Breast epithelium (tissue), 4 donors: ENCODE results near the gene TCTN3. TPM values are rescaled to one million over a fixed set of nuclear protein-coding genes. Genes with fewer than 3 reads are reported as not detected.

Source experiments
- DNase-seq, 2 donors: peaks; one replicate each; pipeline ENCODE4 v3.0.0-alpha.2; 2019; ENCODE audit warnings: low spot score in 2 of 2
- H3K27ac ChIP-seq, 2 donors: fragments of 200-600 bp; sonication (generic) in 1 of 2; one replicate each; pipeline ENCODE4 v1.5.1; 2016 to 2019; ENCODE audit warnings: mild to moderate bottlenecking in 1 of 2
- H3K27me3 ChIP-seq, 2 donors: fragments of 200-600 bp; sonication (generic) in 1 of 2; one replicate each; pipeline versions ENCODE4 v1.5.1 to v1.6.0; 2017 to 2019; ENCODE audit warnings: control low read depth in 1 of 2, mild to moderate bottlenecking in 1 of 2
- H3K36me3 ChIP-seq: fragments of 200-600 bp; one replicate; pipeline ENCODE4 v1.5.1; 2019
- H3K4me1 ChIP-seq, 2 donors: fragments of 200-600 bp; sonication (generic); one replicate each; pipeline ENCODE4 v1.5.1; 2016 to 2019; ENCODE audit warnings: control low read depth in 1 of 2
- H3K4me3 ChIP-seq, 3 donors: fragments of 200-600 bp; sonication (generic); 1 replicate in 2 of 3; 2 replicates in 1 of 3; pipeline ENCODE4 v1.5.1; 2016 to 2019; ENCODE audit warnings: mild to moderate bottlenecking in 3 of 3, moderate library complexity in 2 of 3
- H3K9me3 ChIP-seq, 2 donors: fragments of 200-600 bp; sonication (generic) in 1 of 2; one replicate each; pipeline ENCODE4 v1.5.1; 2016 to 2019; ENCODE audit warnings: control low read depth in 1 of 2
- CTCF ChIP-seq, 3 donors: fragments of 450-650 bp; IDR thresholded peaks; one replicate each; pipeline ENCODE4 v1.5.1; 2016 to 2017; ENCODE audit warnings: antibody characterized with exemption in 3 of 3, mild to moderate bottlenecking in 3 of 3, moderate library complexity in 3 of 3
- POLR2A ChIP-seq: fragments of 450-650 bp; IDR thresholded peaks from one replicate; pipeline ENCODE4 v1.6.1; 2016; ENCODE audit warnings: antibody characterized with exemption, mild to moderate bottlenecking, moderate library complexity
- POLR2AphosphoS5 ChIP-seq, 3 donors: sonication (generic); formaldehyde crosslinking; IDR thresholded peaks; one replicate each; pipeline ENCODE4 v1.6.1; 2017; ENCODE audit warnings: antibody characterized with exemption in 3 of 3
- intact Hi-C: fragments of 100-400 bp; cut with DNase I; formaldehyde crosslinking; loops from one replicate; pipeline ENCODE4 v1.15.1; 2023; ENCODE audit warnings: low total_unique reads
- total RNA-seq, 3 donors: library from RNA; depleted of rRNA; stranded (reverse); fragments of >200 nt; gene quantifications; one replicate each; pipeline ENCODE4 v1.1.0, GENCODE V29; 2016

The TCTN3 gene
- total RNA-seq, 3 donors from 2014 or later = 21.4 to 39.4 (median 38.0) TPM

- H3K4me1 ChIP-seq = no peaks in the 10 kb centered on the region
- no peaks in the 10 kb centered on the region for H3K27me3 ChIP-seq
- H3K9me3 ChIP-seq = no peaks in the 10 kb centered on the region
- intact Hi-C loops = no loop called here
- DNase-seq = no peak
- TF ChIP-seq POLR2A (no peak), CTCF (IDR thresholded peaks at IDR 0.05) (no peak), POLR2AphosphoS5 (IDR thresholded peaks at IDR 0.05) (no peak)
- H3K36me3 ChIP-seq = no peaks in the 10 kb centered on the region
- no peak overlapping the region for H3K27ac ChIP-seq
- H3K4me3 ChIP-seq = no peak overlapping the region
Observed at GRCh38 chr10:95716466-95716865, 22.7 kb upstream of the TCTN3 start.

- no peaks in the 10 kb centered on the region for H3K27me3 ChIP-seq
- no peaks in the 10 kb centered on the region for H3K9me3 ChIP-seq
- H3K4me1 ChIP-seq = no peaks in the 10 kb centered on the region
- no peak for DNase-seq
- no peak overlapping the region for H3K27ac ChIP-seq
- TF ChIP-seq POLR2AphosphoS5 (IDR thresholded peaks at IDR 0.05) = no peak
- no peak for TF ChIP-seq POLR2A
- H3K36me3 ChIP-seq = no peaks in the 10 kb centered on the region
- H3K4me3 ChIP-seq = no peak overlapping the region
- intact Hi-C loops = no loop called here
Observed at GRCh38 chr10:95711492-95711891, 17.8 kb upstream of the TCTN3 start.

- H3K4me3 ChIP-seq = no peak overlapping the region
- H3K27ac ChIP-seq = no peak overlapping the region
- H3K27me3 ChIP-seq = no peaks in the 10 kb centered on the region
- DNase-seq = no peak
- H3K36me3 ChIP-seq = no peaks in the 10 kb centered on the region
- TF ChIP-seq POLR2AphosphoS5 (IDR thresholded peaks at IDR 0.05) = no peak
- no peaks in the 10 kb centered on the region for H3K4me1 ChIP-seq
- H3K9me3 ChIP-seq = no peaks in the 10 kb centered on the region
- intact Hi-C loops = no loop called here
Observed at GRCh38 chr10:95706990-95707389, 13.3 kb upstream of the TCTN3 start.

GRCh38 chr10:95706573-95706972 lies 12.8 kb upstream of the TCTN3 start:
- Histone ChIP-seq H3K27me3 (no peaks in the 10 kb centered on the region), H3K36me3 (no peaks in the 10 kb centered on the region), H3K4me3 (no peak overlapping the region), H3K9me3 (no peaks in the 10 kb centered on the region), H3K4me1 (no peaks in the 10 kb centered on the region), H3K27ac (no peak overlapping the region)
- no peak for DNase-seq
- intact Hi-C loops = no loop called here
- no peak for TF ChIP-seq CTCF (IDR thresholded peaks at IDR 0.05)
- TF ChIP-seq POLR2A = no peak
- TF ChIP-seq POLR2AphosphoS5 (IDR thresholded peaks at IDR 0.05) = no peak

- no peaks in the 10 kb centered on the region for H3K27me3 ChIP-seq
- TF ChIP-seq POLR2AphosphoS5 (IDR thresholded peaks at IDR 0.05) (no peak), CTCF (IDR thresholded peaks at IDR 0.05) (no peak), POLR2A (no peak)
- intact Hi-C loops = no loop called here
- no peaks in the 10 kb centered on the region for H3K9me3 ChIP-seq
- no peak for DNase-seq
- H3K36me3 ChIP-seq = no peaks in the 10 kb centered on the region
- H3K4me3 ChIP-seq = no peak overlapping the region
- H3K4me1 ChIP-seq = no peaks in the 10 kb centered on the region
- no peak overlapping the region for H3K27ac ChIP-seq
Observed at GRCh38 chr10:95698415-95698814, 4.7 kb upstream of the TCTN3 start.

GRCh38 chr10:95697429-95697828 lies 3.7 kb upstream of the TCTN3 start:
- Histone ChIP-seq H3K36me3 (no peaks in the 10 kb centered on the region), H3K27ac (no peak overlapping the region), H3K27me3 (no peaks in the 10 kb centered on the region), H3K4me3 (no peak overlapping the region), H3K4me1 (peaks cover 0 to 4% of the 10 kb centered on the region in 2 donors), H3K9me3 (no peaks in the 10 kb centered on the region)
- TF ChIP-seq POLR2AphosphoS5 (IDR thresholded peaks at IDR 0.05) (no peak), CTCF (IDR thresholded peaks at IDR 0.05) (no peak), POLR2A (no peak)
- intact Hi-C loops = no loop called here
- DNase-seq = no peak
